Upper lobe of right lung (tissue), 1 donor: ENCODE data around the gene ARHGAP44. TPM values are rescaled to one million over a fixed set of nuclear protein-coding genes. Genes with fewer than 3 reads are reported as not detected.

ENCODE experiments used
- ATAC-seq: fragments of 200-7000 bp; cut with Tn5 transposase; one replicate; pipeline ENCODE4 v1.9.1; 2020; ENCODE audit warnings: mild to moderate bottlenecking, moderate library complexity
- DNase-seq: peaks from one replicate; pipeline ENCODE4 v3.0.0-alpha.2; 2020
- H3K27ac ChIP-seq: fragments of 200-600 bp; one replicate; pipeline ENCODE4 v1.8.0; 2022
- H3K27me3 ChIP-seq: fragments of 200-600 bp; one replicate; pipeline ENCODE4 v1.8.0; 2022; ENCODE audit warnings: mild to moderate bottlenecking
- H3K36me3 ChIP-seq: fragments of 200-600 bp; one replicate; pipeline ENCODE4 v1.8.0; 2022
- H3K4me1 ChIP-seq: fragments of 200-600 bp; one replicate; pipeline ENCODE4 v1.8.0; 2022
- H3K4me3 ChIP-seq: fragments of 200-600 bp; one replicate; pipeline ENCODE4 v1.8.0; 2022; ENCODE audit warnings: mild to moderate bottlenecking
- H3K9me3 ChIP-seq: fragments of 200-600 bp; one replicate; pipeline ENCODE4 v1.8.0; 2022
- intact Hi-C: fragments of 100-400 bp; cut with DNase I; formaldehyde crosslinking; loops from one replicate; pipeline ENCODE4 v1.11.0; 2022
- total RNA-seq: library from RNA; stranded (reverse); fragmentation: NEBNext Ultra II Directional; extraction: Animal tissue kit (Norgen Biotek cat#: 25700); gene quantifications from one replicate; pipeline ENCODE4 v1.2.1, GENCODE V29; 2021
- TF ChIP-seq, protein P1 (sequence below): fragments of 200-600 bp; IDR thresholded peaks from one replicate; pipeline ENCODE4 v1.8.0; 2022; ENCODE audit warnings: antibody characterized with exemption
- donor health status: DM: no; HTN: yes; CAD: no; lungs with severe emphysema.

The ARHGAP44 gene
- total RNA-seq, 1 donor from 2014 or later = 41.2 TPM

DNA sequence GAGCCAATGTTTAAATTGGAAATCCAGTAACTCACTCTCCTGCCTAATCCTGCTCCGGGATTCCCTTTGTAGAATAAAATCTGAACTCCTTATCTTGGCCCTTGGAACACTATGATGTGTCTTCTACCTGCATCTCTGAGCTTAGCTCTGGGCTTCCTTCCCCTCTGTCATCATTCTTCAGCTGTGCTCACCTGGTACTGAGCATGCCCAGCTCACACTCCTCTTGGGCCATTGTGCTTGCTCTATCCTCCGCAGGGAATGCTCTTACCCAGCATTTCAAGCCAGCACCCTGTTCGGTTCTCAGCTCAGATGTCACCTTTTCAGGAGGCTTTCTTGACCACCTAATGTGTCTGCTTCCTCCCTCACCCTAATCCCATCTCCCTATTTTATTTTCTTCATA lies 112.7 kb downstream of the ARHGAP44 start:
- ATAC-seq (no peak), DNase-seq (no peak)
- Histone ChIP-seq H3K27ac (no peak overlapping the region), H3K4me1 (no peaks in the 10 kb centered on the region), H3K36me3 (no peaks in the 10 kb centered on the region), H3K27me3 (no peaks in the 10 kb centered on the region), H3K9me3 (no peaks in the 10 kb centered on the region), H3K4me3 (no peak overlapping the region)
- TF ChIP-seq, protein P1, sequence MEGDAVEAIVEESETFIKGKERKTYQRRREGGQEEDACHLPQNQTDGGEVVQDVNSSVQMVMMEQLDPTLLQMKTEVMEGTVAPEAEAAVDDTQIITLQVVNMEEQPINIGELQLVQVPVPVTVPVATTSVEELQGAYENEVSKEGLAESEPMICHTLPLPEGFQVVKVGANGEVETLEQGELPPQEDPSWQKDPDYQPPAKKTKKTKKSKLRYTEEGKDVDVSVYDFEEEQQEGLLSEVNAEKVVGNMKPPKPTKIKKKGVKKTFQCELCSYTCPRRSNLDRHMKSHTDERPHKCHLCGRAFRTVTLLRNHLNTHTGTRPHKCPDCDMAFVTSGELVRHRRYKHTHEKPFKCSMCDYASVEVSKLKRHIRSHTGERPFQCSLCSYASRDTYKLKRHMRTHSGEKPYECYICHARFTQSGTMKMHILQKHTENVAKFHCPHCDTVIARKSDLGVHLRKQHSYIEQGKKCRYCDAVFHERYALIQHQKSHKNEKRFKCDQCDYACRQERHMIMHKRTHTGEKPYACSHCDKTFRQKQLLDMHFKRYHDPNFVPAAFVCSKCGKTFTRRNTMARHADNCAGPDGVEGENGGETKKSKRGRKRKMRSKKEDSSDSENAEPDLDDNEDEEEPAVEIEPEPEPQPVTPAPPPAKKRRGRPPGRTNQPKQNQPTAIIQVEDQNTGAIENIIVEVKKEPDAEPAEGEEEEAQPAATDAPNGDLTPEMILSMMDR = no peak
- intact Hi-C loops = no loop called here

DNA sequence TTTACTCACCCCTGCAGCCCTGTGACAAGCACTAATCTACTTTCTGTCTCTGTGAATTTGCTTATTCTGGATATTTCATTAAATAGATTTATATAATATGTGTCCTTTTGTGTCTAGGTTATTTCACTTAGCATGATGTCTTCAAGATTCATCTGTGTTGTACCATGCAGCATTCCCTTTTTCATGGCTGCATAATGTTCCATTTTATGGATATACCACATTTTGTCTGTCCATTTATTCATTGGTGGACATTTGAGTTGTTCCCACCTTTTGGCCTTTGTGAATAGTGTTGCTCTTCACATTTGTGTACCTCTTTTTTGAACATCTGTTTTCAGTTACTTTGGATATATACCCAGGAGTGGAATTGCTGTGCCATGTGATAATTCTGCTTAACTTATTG lies 118.2 kb downstream of the ARHGAP44 start:
- Histone ChIP-seq H3K9me3 (no peaks in the 10 kb centered on the region), H3K27me3 (no peaks in the 10 kb centered on the region), H3K36me3 (no peaks in the 10 kb centered on the region), H3K27ac (no peak overlapping the region), H3K4me3 (no peak overlapping the region), H3K4me1 (no peaks in the 10 kb centered on the region)
- TF ChIP-seq, protein P1 = no peak
- intact Hi-C loops = no loop called here
- no peak for DNase-seq
- no peak for ATAC-seq

DNA sequence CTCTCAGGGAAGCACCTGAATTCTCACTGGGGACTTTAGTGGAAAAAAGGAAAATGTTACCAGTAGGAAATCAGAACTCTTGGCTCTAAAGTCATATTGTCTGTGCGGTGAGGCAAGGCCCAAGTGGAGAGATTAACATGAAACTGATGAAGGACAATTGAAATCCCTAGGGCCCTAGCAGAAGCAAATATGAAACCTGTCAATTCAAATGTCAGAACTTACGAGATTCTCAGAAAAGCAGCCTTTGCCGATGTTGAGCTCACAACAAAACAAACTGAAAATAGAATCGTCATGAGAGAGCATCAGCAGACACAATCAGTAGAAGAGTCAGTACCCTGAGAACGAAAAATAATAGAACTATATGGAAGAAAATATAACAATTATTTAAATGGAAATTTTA lies 119.7 kb downstream of the ARHGAP44 start:
- TF ChIP-seq, protein P1 = no peak
- Histone ChIP-seq H3K4me1 (no peaks in the 10 kb centered on the region), H3K27ac (no peak overlapping the region), H3K9me3 (no peaks in the 10 kb centered on the region), H3K4me3 (no peak overlapping the region), H3K36me3 (no peaks in the 10 kb centered on the region), H3K27me3 (no peaks in the 10 kb centered on the region)
- intact Hi-C loops = no loop called here
- no peak for DNase-seq
- ATAC-seq = no peak

DNA sequence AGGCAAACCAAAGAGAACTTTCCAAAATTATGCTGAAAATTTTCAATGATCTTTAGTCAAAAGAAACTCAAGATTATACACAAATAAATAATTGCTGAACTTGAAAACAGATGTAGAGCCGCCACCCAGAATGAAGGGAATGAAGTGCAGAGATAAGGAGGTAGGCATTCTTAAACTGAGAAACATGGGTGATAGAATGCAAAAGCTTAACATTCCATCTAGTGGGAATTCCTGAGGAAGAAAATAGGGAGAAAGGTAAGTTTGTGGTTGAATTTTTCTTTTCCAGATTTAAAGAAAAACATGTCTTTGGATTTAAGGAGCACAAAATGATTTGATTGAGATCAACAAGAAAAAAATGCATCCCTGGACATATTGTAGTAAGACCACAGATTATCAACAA lies 120.2 kb downstream of the ARHGAP44 start:
- no peak overlapping the region for H3K27ac ChIP-seq
- H3K27me3 ChIP-seq = no peaks in the 10 kb centered on the region
- no peaks in the 10 kb centered on the region for H3K36me3 ChIP-seq
- ATAC-seq = no peak
- no peak for DNase-seq
- no peaks in the 10 kb centered on the region for H3K4me1 ChIP-seq
- TF ChIP-seq, protein P1 = no peak
- intact Hi-C loops = no loop called here
- no peak overlapping the region for H3K4me3 ChIP-seq
- H3K9me3 ChIP-seq = no peaks in the 10 kb centered on the region

DNA sequence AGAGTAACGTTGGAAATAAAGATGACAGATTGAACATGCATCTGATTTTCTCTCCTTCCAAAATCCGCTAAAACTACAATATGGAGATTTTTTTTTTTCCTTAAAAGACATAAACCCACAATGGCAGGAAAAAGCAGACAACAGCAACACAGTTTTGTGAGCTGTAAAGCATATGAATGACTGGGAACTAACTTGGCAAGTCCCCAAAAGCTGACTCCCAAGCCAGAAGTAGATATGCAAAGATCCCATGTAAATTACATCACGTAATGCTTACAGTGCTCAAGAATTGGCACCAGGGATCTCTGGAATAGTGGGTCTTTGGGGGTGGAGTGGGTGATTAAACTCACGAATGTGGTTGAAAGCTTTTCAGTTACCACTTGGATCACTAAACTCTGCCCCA lies 121.9 kb downstream of the ARHGAP44 start:
- Histone ChIP-seq H3K27me3 (no peaks in the 10 kb centered on the region), H3K4me3 (no peak overlapping the region), H3K36me3 (peaks cover 6% of the 10 kb centered on the region), H3K27ac (no peak overlapping the region), H3K9me3 (no peaks in the 10 kb centered on the region), H3K4me1 (no peaks in the 10 kb centered on the region)
- intact Hi-C loops = no loop called here
- ATAC-seq (no peak), DNase-seq (no peak)
- TF ChIP-seq, protein P1 = no peak

DNA sequence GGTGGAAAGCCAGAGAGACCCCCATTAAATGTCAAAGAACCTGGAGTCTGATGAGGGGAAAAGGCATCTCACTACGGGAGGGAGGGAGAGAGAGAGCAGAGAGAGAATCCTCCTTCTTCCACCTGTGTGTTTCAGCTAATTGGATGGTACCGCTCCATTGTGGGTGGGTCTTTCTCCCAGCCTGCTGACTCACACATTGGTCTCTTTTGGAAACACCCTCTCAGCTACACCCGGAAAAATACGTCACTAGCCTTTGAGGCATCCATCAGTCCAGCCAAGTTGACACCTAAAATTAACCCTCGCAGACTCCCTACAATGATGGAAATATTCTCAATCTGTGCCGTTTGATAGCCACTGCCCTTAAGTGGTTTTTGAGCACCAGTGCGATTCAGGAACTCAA lies 128.1 kb downstream of the ARHGAP44 start:
- TF ChIP-seq, protein P1 = no peak
- DNase-seq (no peak), ATAC-seq (no peak)
- H3K27me3 ChIP-seq = no peaks in the 10 kb centered on the region
- H3K4me3 ChIP-seq = no peak overlapping the region
- no peaks in the 10 kb centered on the region for H3K9me3 ChIP-seq
- H3K4me1 ChIP-seq = no peaks in the 10 kb centered on the region
- intact Hi-C loops = no loop called here
- peaks cover 6% of the 10 kb centered on the region for H3K36me3 ChIP-seq
- H3K27ac ChIP-seq = no peak overlapping the region
